Measurements from ENCODE around the gene LRRC58. TPM values are rescaled to one million over a fixed set of nuclear protein-coding genes. Genes with fewer than 3 reads are reported as not detected.
"Not testable (repeated sequence)": the region's sequence is repeated elsewhere in the genome, so short reads cannot be mapped to it uniquely, and the experiment has no call there.

LRRC58 gene
- total and polyA plus RNA-seq, 12 donors: 2.9 to 12.1 (median 8.6) TPM

- H3K4me3 ChIP-seq: no peak overlapping the region
- intact Hi-C loops (cut with DNase I): no loop called here
- DNase-seq (no peak), ATAC-seq (no peak)
- peaks cover 0 to 12% (median 0%) of the 10 kb centered on the region in 11 donors for H3K9me3 ChIP-seq
- TF ChIP-seq CTCF (IDR thresholded peaks at IDR 0.05): no peak
- H3K27ac ChIP-seq: no peak overlapping the region
- H3K27me3 ChIP-seq: no peaks in the 10 kb centered on the region
- H3K36me3 ChIP-seq: no peaks in the 10 kb centered on the region
- peaks cover 0 to 9% (median 0%) of the 10 kb centered on the region in 9 donors for H3K4me1 ChIP-seq
Observed at GRCh38 chr3:120299403-120299802, 49.8 kb downstream of the LRRC58 start.

GRCh38 chr3:120298996-120299395, 50.2 kb downstream of the LRRC58 start:
- Histone ChIP-seq H3K27ac (no peak overlapping the region), H3K36me3 (no peaks in the 10 kb centered on the region), H3K9me3 (peaks cover 0 to 16% (median 1%) of the 10 kb centered on the region in 11 donors), H3K4me3 (no peak overlapping the region), H3K4me1 (peaks cover 0 to 9% (median 0%) of the 10 kb centered on the region in 9 donors), H3K27me3 (no peaks in the 10 kb centered on the region)
- intact Hi-C loops (cut with DNase I): no loop called here
- no peak for TF ChIP-seq CTCF (IDR thresholded peaks at IDR 0.05)
- ATAC-seq: no peak
- DNase-seq: no peak

GRCh38 chr3:120291552-120291951, 57.6 kb downstream of the LRRC58 start:
- H3K27ac ChIP-seq; DNase-seq; ATAC-seq; H3K4me1 ChIP-seq; H3K36me3 ChIP-seq; intact Hi-C loops (cut with DNase I); H3K4me3 ChIP-seq: not testable (repeated sequence)
- Histone ChIP-seq H3K27me3 (peaks cover 0 to 13% (median 0%) of the 10 kb centered on the region in 7 donors), H3K9me3 (peaks cover 0 to 38% (median 6%) of the 10 kb centered on the region in 11 donors)
- 68 to 76% methylated on average over 2 of the region's 2 CpGs for WGBS, 2 donors

GRCh38 chr3:120289636-120290035, 59.5 kb downstream of the LRRC58 start:
- H3K9me3 ChIP-seq: peaks cover 0 to 30% (median 6%) of the 10 kb centered on the region in 11 donors
- DNase-seq (no peak), ATAC-seq (no peak)
- no peak for TF ChIP-seq CTCF (IDR thresholded peaks at IDR 0.05)
- H3K36me3 ChIP-seq: no peaks in the 10 kb centered on the region
- no peak overlapping the region for H3K27ac ChIP-seq
- no peak overlapping the region for H3K4me3 ChIP-seq
- peaks cover 0 to 7% (median 3%) of the 10 kb centered on the region in 9 donors for H3K4me1 ChIP-seq
- 84 to 97% methylated on average over 16 of the region's 16 CpGs for WGBS, 2 donors
- H3K27me3 ChIP-seq: peaks cover 0 to 28% (median 11%) of the 10 kb centered on the region in 7 donors
- intact Hi-C loops (cut with DNase I): no loop called here

- no peak for TF ChIP-seq CTCF (IDR thresholded peaks at IDR 0.05)
- 38 to 48% methylated on average over 2 of the region's 2 CpGs for WGBS, 2 donors
- peaks cover 0 to 5% (median 0%) of the 10 kb centered on the region in 11 donors for H3K9me3 ChIP-seq
- H3K27ac ChIP-seq: no peak overlapping the region
- peaks cover 0 to 37% (median 17%) of the 10 kb centered on the region in 7 donors for H3K27me3 ChIP-seq
- H3K4me3 ChIP-seq: no peak overlapping the region
- no peak for DNase-seq
- peaks cover 0 to 9% (median 3%) of the 10 kb centered on the region in 9 donors for H3K4me1 ChIP-seq
- ATAC-seq: no peak
- intact Hi-C loops (cut with DNase I): no loop called here
- H3K36me3 ChIP-seq: no peaks in the 10 kb centered on the region
Observed at GRCh38 chr3:120286465-120286864, 62.7 kb downstream of the LRRC58 start.

All from heart right ventricle (tissue), 16 donors.